IMR-90 (cell line): ENCODE results near the gene NPR3. TPM values are rescaled to one million over a fixed set of nuclear protein-coding genes. Genes with fewer than 3 reads are reported as not detected.

Experiments used
- ATAC-seq: fragments of 200-7000 bp; cut with Tn5 transposase; 2 replicates; pipeline ENCODE4 v1.9.1; 2020; ENCODE audit warnings: low read depth, mild to moderate bottlenecking, moderate library complexity
- BruUV-seq: library from RNA; stranded (reverse); fragments of 400-500 nt; replicated peaks from 2 replicates; lab custom pipeline; 2021; lab: Mats Ljungman, UMichigan
- CTCF ChIA-PET: fragments of 300-600 bp; formaldehyde crosslinking; extraction: SDS; loops from one replicate; lab custom pipeline; 2021; ENCODE audit warnings: antibody characterized with exemption; lab: Yijun Ruan, JAX
- POLR2A ChIA-PET: fragments of 300-600 bp; sonication (Branson Sonifier 250); formaldehyde crosslinking; loops from one replicate; lab custom pipeline; 2022; ENCODE audit warnings: antibody characterized with exemption; ENCODE audit not compliant: unreplicated experiment; lab: Charles Lee
- DNase-seq: peaks from one replicate; pipeline ENCODE4 v3.0.0; 2013
- H2AFZ ChIP-seq: replicated peaks from 2 replicates; pipeline ENCODE3; 2013; ENCODE audit warnings: low read length, mild to moderate bottlenecking; ENCODE audit not compliant: poor library complexity
- H2AK5ac ChIP-seq: 2 replicates; pipeline ENCODE4 v1.6.1; 2013; ENCODE audit warnings: low read depth, low read length, inconsistent platforms
- H2AK9ac ChIP-seq: replicated peaks from 2 replicates; pipeline ENCODE3; 2013; ENCODE audit warnings: mild to moderate bottlenecking, low read depth, low read length, moderate library complexity; ENCODE audit not compliant: poor library complexity
- H2BK120ac ChIP-seq: 2 replicates; pipeline ENCODE4 v1.6.1; 2013; ENCODE audit warnings: low read depth, low read length, inconsistent platforms
- H2BK15ac ChIP-seq: 3 replicates; pipeline ENCODE4 v1.6.1; 2013; ENCODE audit warnings: low read depth, low read length, inconsistent platforms
- H2BK20ac ChIP-seq: 2 replicates; pipeline ENCODE4 v1.6.1; 2013; ENCODE audit warnings: low read depth, mild to moderate bottlenecking, inconsistent platforms, low read length, moderate library complexity
- H2BK5ac ChIP-seq: 2 replicates; pipeline ENCODE4 v1.6.1; 2013; ENCODE audit warnings: mild to moderate bottlenecking, low read depth, low read length, inconsistent platforms; ENCODE audit not compliant: poor library complexity, severe bottlenecking
- H3K14ac ChIP-seq: replicated peaks from 2 replicates; pipeline ENCODE4 v1.6.1; 2013; ENCODE audit warnings: low read depth, low read length, inconsistent platforms
- H3K18ac ChIP-seq: 2 replicates; pipeline ENCODE4 v1.6.1; 2013; ENCODE audit warnings: low read depth, low read length, control low read depth
- H3K23ac ChIP-seq: 2 replicates; pipeline ENCODE4 v1.6.1; 2013; ENCODE audit warnings: low read depth, low read length, inconsistent platforms
- H3K27ac ChIP-seq: 2 replicates; pipeline ENCODE4 v1.5.1; 2013; ENCODE audit warnings: mild to moderate bottlenecking, control low read depth, low read length; ENCODE audit not compliant: insufficient read depth
- H3K27me3 ChIP-seq: 2 replicates; pipeline ENCODE4 v1.6.1; 2013; ENCODE audit warnings: low read length; ENCODE audit not compliant: control insufficient read depth, insufficient read depth
- H3K36me3 ChIP-seq: 2 replicates; pipeline ENCODE4 v1.6.1; 2013; ENCODE audit warnings: low read length, mixed read lengths; ENCODE audit not compliant: control insufficient read depth, insufficient read depth
- H3K4ac ChIP-seq: 2 replicates; pipeline ENCODE4 v1.6.1; 2013; ENCODE audit warnings: low read depth, low read length, inconsistent platforms
- H3K4me1 ChIP-seq: 2 replicates; pipeline ENCODE4 v1.6.1; 2013; ENCODE audit warnings: low read length, mixed read lengths; ENCODE audit not compliant: control insufficient read depth, insufficient read depth
- H3K4me2 ChIP-seq: 2 replicates; pipeline ENCODE4 v1.6.1; 2013; ENCODE audit warnings: low read depth, mild to moderate bottlenecking, control low read depth, low read length, moderate library complexity
- H3K4me3 ChIP-seq: 2 replicates; pipeline ENCODE4 v1.5.1; 2013; ENCODE audit warnings: low read depth, mild to moderate bottlenecking, control low read depth, low read length, moderate library complexity; ENCODE audit not compliant: insufficient read depth
- H3K56ac ChIP-seq: 2 replicates; pipeline ENCODE4 v1.6.1; 2013; ENCODE audit warnings: low read length, inconsistent platforms; ENCODE audit not compliant: insufficient read depth; ENCODE audit errors: extremely low read depth
- H3K79me1 ChIP-seq, 2 experiments: 2 replicates each; pipeline ENCODE4 v1.6.1; 2013; ENCODE audit warnings: low read length in 2 of 2, inconsistent platforms in 1 of 2, low read depth in 1 of 2
- H3K9ac ChIP-seq: 2 replicates; pipeline ENCODE4 v1.6.1; 2013; ENCODE audit warnings: low read depth, low read length, control low read depth
- H3K9me1 ChIP-seq: 2 replicates; pipeline ENCODE4 v1.6.1; 2013; ENCODE audit warnings: low read length, inconsistent platforms; ENCODE audit not compliant: insufficient read depth
- H3K9me3 ChIP-seq: 2 replicates; pipeline ENCODE4 v1.6.1; 2013; ENCODE audit warnings: low read length; ENCODE audit not compliant: control insufficient read depth, insufficient read depth
- H4K20me1 ChIP-seq: 2 replicates; pipeline ENCODE4 v1.6.1; 2013; ENCODE audit warnings: low read length, inconsistent platforms; ENCODE audit not compliant: insufficient read depth
- H4K5ac ChIP-seq: 2 replicates; pipeline ENCODE4 v1.6.1; 2013; ENCODE audit warnings: mild to moderate bottlenecking, low read depth, low read length, control low read depth
- H4K8ac ChIP-seq, 2 experiments: 2 replicates each; pipeline ENCODE4 v1.6.1; 2013; ENCODE audit warnings: low read depth in 2 of 2, low read length in 2 of 2, control low read depth in 1 of 2, inconsistent platforms in 1 of 2
- H4K91ac ChIP-seq: 2 replicates; pipeline ENCODE4 v1.6.1; 2013; ENCODE audit warnings: low read depth, low read length, inconsistent platforms; ENCODE audit not compliant: insufficient read depth
- CHD1 ChIP-seq: IDR thresholded peaks from 2 replicates; pipeline ENCODE4 v1.6.1; 2012; ENCODE audit warnings: low read depth, low read length, improper control_type of control experiment
- MAFK ChIP-seq: IDR thresholded peaks from 2 replicates; pipeline ENCODE4 v1.6.1; 2012; ENCODE audit warnings: low read depth, low read length, improper control_type of control experiment
- NFE2L2 ChIP-seq: fragments of 150-350 bp; IDR thresholded peaks from 2 replicates; pipeline ENCODE4 v1.6.1; 2016; ENCODE audit warnings: low read depth, mild to moderate bottlenecking, low read length
- POLR2A ChIP-seq: IDR thresholded peaks from 2 replicates; pipeline ENCODE4 v1.6.1; 2012; ENCODE audit warnings: mild to moderate bottlenecking, low read depth, low read length
- RAD21 ChIP-seq: IDR thresholded peaks from 2 replicates; pipeline ENCODE4 v1.6.1; 2012; ENCODE audit warnings: low read length, improper control_type of control experiment
- RCOR1 ChIP-seq: IDR thresholded peaks from 2 replicates; pipeline ENCODE4 v1.6.1; 2012; ENCODE audit warnings: mild to moderate bottlenecking, low read length, improper control_type of control experiment; ENCODE audit not compliant: insufficient replicate concordance
- RFX5 ChIP-seq: IDR thresholded peaks from 2 replicates; pipeline ENCODE4 v1.8.0; 2012; ENCODE audit warnings: low read depth, mild to moderate bottlenecking, low read length, moderate library complexity
- WGBS, 2 experiments: methylation state at CpG; one replicate each; pipeline versions ENCODE4 v1.1.5 to v1.1.7; 2013; ENCODE audit warnings: missing lambda C conversion rate in 2 of 2; ENCODE audit not compliant: insufficient read length in 1 of 2; ENCODE audit errors: extremely low coverage in 2 of 2; 5-methylcytosine and 5-hydroxymethylcytosine counted together
- dilution Hi-C: fragments of 300-500 bp; cut with HindIII; formaldehyde crosslinking; loops from one replicate; pipeline ENCODE4 v1.14.3; 2018; ENCODE audit warnings: low sequenced_read_pairs; ENCODE audit not compliant: unreplicated experiment
- in situ Hi-C: fragments of 300-500 bp; cut with MboI; formaldehyde crosslinking; loops from 3 replicates; pipeline ENCODE4 v1.14.3; 2019; ENCODE audit warnings: low sequenced_read_pairs, inconsistent platforms, mixed read lengths
- intact Hi-C: fragments of 100-400 bp; cut with micrococcal nuclease; formaldehyde crosslinking; loops from 2 replicates; pipeline ENCODE4 v1.10.0; 2022
- polyA plus RNA-seq, 3 experiments: library from polyadenylated mRNA; depleted of rRNA; stranded (reverse); fragments of >200 nt; gene quantifications; 2 replicates each; pipeline ENCODE4 v1.2.3, GENCODE V29; 2012; ENCODE audit warnings: low replicate concordance in 1 of 3
- total RNA-seq: library from RNA; depleted of rRNA; stranded (reverse); fragments of >200 nt; gene quantifications from 2 replicates; pipeline ENCODE4 v1.2.3, GENCODE V29; 2012
- TF ChIP-seq, protein P1 (sequence below): conservative IDR thresholded peaks from 2 replicates; pipeline ENCODE4 v1.5.1; 2012; ENCODE audit warnings: mild to moderate bottlenecking, low read depth, low read length, improper control_type of control experiment
- TF ChIP-seq, protein P2 (sequence below): fragments of 150-350 bp; IDR thresholded peaks from 2 replicates; pipeline ENCODE4 v1.6.1; 2016; ENCODE audit warnings: low read depth, mild to moderate bottlenecking, low read length, moderate library complexity, borderline replicate concordance

Gene NPR3
- total and polyA plus RNA-seq, 2 of the 4 experiments (the other 2 are of a cell fraction): 24.6 to 88.2 TPM

DNA sequence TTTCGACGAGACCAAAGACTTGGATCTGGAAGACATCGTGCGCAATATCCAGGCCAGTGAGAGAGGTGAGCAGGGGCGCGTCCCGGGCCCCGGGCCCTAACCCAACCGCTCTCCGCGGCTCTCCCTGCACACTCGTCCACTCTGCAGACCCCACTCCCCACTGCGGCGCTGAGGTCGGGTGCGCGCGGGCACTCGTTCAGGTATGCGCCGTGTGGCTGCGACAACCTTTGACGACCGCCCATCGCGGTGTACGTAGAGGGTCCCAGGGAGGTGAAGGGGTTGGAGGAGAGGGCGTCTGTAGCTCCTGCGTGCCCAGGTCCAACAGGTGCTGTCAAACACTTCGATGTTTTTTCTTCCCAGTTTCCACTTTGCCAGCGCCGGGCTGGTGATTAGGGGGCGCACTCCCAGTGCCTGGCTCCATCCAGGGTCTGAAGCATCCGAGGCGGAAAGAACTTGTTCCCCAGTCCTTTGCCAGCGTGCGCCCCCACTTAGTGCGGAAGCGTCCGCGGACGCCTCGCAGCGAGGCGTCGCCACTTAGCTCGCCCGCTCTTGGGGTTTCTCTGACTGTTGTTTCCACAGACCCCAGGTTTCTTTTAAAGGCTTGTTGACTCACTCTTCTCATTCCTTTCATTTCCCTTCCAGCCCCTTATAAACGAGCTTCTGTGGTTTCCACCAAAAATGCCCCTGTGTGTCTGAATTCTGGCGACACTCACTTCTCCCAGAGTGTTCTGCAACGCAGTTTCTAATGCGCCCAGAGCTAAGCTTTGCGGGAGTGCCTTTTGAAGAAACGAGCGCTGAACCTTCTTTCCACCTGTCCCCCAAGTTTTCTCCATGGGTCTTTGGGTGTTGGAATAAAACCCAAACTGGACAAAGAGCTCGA is 1.6 kb downstream of the NPR3 start:
- POLR2A ChIA-PET: no interaction called here

More for the DNA sequence above, 1.6 kb downstream of the NPR3 start:
- H4K5ac ChIP-seq: peak overlapping the region; percentile 25
- peak overlapping the region; percentile 73 for H2AK5ac ChIP-seq
- H3K9me1 ChIP-seq: no peaks in the 10 kb centered on the region; the same call in 1 of the 2 replicates
- BruUV-seq: no TSS peak
- peaks cover 3% of the 10 kb centered on the region for H3K36me3 ChIP-seq
- H4K8ac ChIP-seq: peak overlapping the region; percentile 53 to 59; a peak in 3 of 4 replicates
- peak overlapping the region; percentile 85 for H3K4me2 ChIP-seq
- TF ChIP-seq CHD1 (no peak), RAD21 (no peak), RCOR1 (no peak), POLR2A (no peak), NFE2L2 (no peak), RFX5 (no peak), MAFK (no peak)
- TF ChIP-seq, protein P1, sequence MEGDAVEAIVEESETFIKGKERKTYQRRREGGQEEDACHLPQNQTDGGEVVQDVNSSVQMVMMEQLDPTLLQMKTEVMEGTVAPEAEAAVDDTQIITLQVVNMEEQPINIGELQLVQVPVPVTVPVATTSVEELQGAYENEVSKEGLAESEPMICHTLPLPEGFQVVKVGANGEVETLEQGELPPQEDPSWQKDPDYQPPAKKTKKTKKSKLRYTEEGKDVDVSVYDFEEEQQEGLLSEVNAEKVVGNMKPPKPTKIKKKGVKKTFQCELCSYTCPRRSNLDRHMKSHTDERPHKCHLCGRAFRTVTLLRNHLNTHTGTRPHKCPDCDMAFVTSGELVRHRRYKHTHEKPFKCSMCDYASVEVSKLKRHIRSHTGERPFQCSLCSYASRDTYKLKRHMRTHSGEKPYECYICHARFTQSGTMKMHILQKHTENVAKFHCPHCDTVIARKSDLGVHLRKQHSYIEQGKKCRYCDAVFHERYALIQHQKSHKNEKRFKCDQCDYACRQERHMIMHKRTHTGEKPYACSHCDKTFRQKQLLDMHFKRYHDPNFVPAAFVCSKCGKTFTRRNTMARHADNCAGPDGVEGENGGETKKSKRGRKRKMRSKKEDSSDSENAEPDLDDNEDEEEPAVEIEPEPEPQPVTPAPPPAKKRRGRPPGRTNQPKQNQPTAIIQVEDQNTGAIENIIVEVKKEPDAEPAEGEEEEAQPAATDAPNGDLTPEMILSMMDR: no peak
- TF ChIP-seq, protein P2, sequence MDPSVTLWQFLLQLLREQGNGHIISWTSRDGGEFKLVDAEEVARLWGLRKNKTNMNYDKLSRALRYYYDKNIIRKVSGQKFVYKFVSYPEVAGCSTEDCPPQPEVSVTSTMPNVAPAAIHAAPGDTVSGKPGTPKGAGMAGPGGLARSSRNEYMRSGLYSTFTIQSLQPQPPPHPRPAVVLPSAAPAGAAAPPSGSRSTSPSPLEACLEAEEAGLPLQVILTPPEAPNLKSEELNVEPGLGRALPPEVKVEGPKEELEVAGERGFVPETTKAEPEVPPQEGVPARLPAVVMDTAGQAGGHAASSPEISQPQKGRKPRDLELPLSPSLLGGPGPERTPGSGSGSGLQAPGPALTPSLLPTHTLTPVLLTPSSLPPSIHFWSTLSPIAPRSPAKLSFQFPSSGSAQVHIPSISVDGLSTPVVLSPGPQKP: no peak
- H3K4me1 ChIP-seq: no peaks in the 10 kb centered on the region; the same call in none of the 2 replicates
- peak overlapping the region; percentile 68; the same call in 1 of the 2 replicates for H3K56ac ChIP-seq
- DNase-seq (peak; percentile 35), ATAC-seq (no peak)
- peak overlapping the region; percentile 16; the same call in 1 of the 2 replicates for H3K18ac ChIP-seq
- no peak overlapping the region for H3K14ac ChIP-seq
- peak overlapping the region; percentile 72 for H3K4me3 ChIP-seq
- H2AFZ ChIP-seq: peak overlapping the region; percentile 87
- in situ Hi-C loops (loop anchor here (10.0 kb wide), 2 partner anchors 202 to 462 kb away; no protein-coding TSS in a partner anchor), intact Hi-C loops (loop anchor here (2.0 to 5.0 kb wide), 4 partner anchors 48 to 660 kb away; no protein-coding TSS in a partner anchor), dilution Hi-C loops (no loop called here)
- H2BK5ac ChIP-seq: peak overlapping the region; percentile 6
- 7% methylated on average over 12 of the region's 56 CpGs; no CpG with 5 or more reads in 1 of the 2 experiments for WGBS, 2 experiments
- H3K23ac ChIP-seq: peak overlapping the region; percentile 73; the same call in 1 of the 2 replicates
- H4K20me1 ChIP-seq: no peaks in the 10 kb centered on the region
- peak overlapping the region; percentile 79; the same call in 1 of the 2 replicates for H4K91ac ChIP-seq
- H2BK15ac ChIP-seq: peak overlapping the region; percentile 54; the same call in 1 of the 3 replicates
- no peak overlapping the region; the same call in 1 of the 2 replicates for H2BK20ac ChIP-seq
- H3K27me3 ChIP-seq: no peaks in the 10 kb centered on the region
- H2BK120ac ChIP-seq: peak overlapping the region; percentile 58
- peak overlapping the region; percentile 80 for H3K9ac ChIP-seq
- no peaks in the 10 kb centered on the region for H3K9me3 ChIP-seq
- H2AK9ac ChIP-seq: peak overlapping the region; percentile 7
- peak overlapping the region; percentile 77 for H3K27ac ChIP-seq
- no peaks in the 10 kb centered on the region; a peak in 2 of 4 replicates for H3K79me1 ChIP-seq
- CTCF ChIA-PET: interaction anchor here (0.9 kb wide), 1 partner anchor 152 kb away, joined by 3 read pairs; no protein-coding TSS in a partner anchor
- H3K4ac ChIP-seq: peak overlapping the region; percentile 57
